ENCODE data around the gene HTR4.

HTR4 gene

GRCh38 chr5:148554621-148555020 is 99.7 kb downstream of the HTR4 start:
- Mint-ChIP-seq H3K27me3 (ENCODE audit: low read depth, poor library complexity) (peaks cover 4% of the 10 kb centered on the region), H3K4me1 (no peaks in the 10 kb centered on the region), H3K36me3 (ENCODE audit: low read depth) (no peaks in the 10 kb centered on the region), H3K27ac (no peak overlapping the region), H3K9me3 (no peaks in the 10 kb centered on the region), H3K4me3 (no peak overlapping the region)
- DNase-seq, result no peak
- TF ChIP-seq CTCF (IDR thresholded peaks at IDR 0.05), result no peak

GRCh38 chr5:148543727-148544126 is 110.6 kb downstream of the HTR4 start:
- TF ChIP-seq CTCF (IDR thresholded peaks at IDR 0.05), result no peak
- peaks cover 3% of the 10 kb centered on the region for H3K27me3 Mint-ChIP-seq (ENCODE audit: low read depth, poor library complexity)
- DNase-seq, result no peak
- peaks cover 4% of the 10 kb centered on the region for H3K9me3 Mint-ChIP-seq
- no peak overlapping the region for H3K4me3 Mint-ChIP-seq
- H3K36me3 Mint-ChIP-seq (ENCODE audit: low read depth), result no peaks in the 10 kb centered on the region
- H3K4me1 Mint-ChIP-seq, result no peaks in the 10 kb centered on the region
- H3K27ac Mint-ChIP-seq, result no peak overlapping the region

GRCh38 chr5:148542812-148543211 is 111.5 kb downstream of the HTR4 start:
- peaks cover 4% of the 10 kb centered on the region for H3K9me3 Mint-ChIP-seq
- H3K4me3 Mint-ChIP-seq, result no peak overlapping the region
- H3K4me1 Mint-ChIP-seq, result no peaks in the 10 kb centered on the region
- no peaks in the 10 kb centered on the region for H3K36me3 Mint-ChIP-seq (ENCODE audit: low read depth)
- H3K27ac Mint-ChIP-seq, result no peak overlapping the region
- DNase-seq, result no peak
- H3K27me3 Mint-ChIP-seq (ENCODE audit: low read depth, poor library complexity), result peaks cover 3% of the 10 kb centered on the region
- no peak for TF ChIP-seq CTCF (IDR thresholded peaks at IDR 0.05)

- H3K27ac Mint-ChIP-seq, result no peak overlapping the region
- no peak for TF ChIP-seq CTCF (IDR thresholded peaks at IDR 0.05)
- no peak for DNase-seq
- H3K9me3 Mint-ChIP-seq, result peaks cover 4% of the 10 kb centered on the region
- no peak overlapping the region for H3K4me3 Mint-ChIP-seq
- H3K36me3 Mint-ChIP-seq (ENCODE audit: low read depth), result no peaks in the 10 kb centered on the region
- H3K27me3 Mint-ChIP-seq (ENCODE audit: low read depth, poor library complexity), result peaks cover 3% of the 10 kb centered on the region
- H3K4me1 Mint-ChIP-seq, result no peaks in the 10 kb centered on the region
These were observed 113.1 kb downstream of the HTR4 start for GRCh38 chr5:148541054-148541835.

GRCh38 chr5:148540647-148541046 is 113.7 kb downstream of the HTR4 start:
- no peaks in the 10 kb centered on the region for H3K4me1 Mint-ChIP-seq
- peaks cover 4% of the 10 kb centered on the region for H3K9me3 Mint-ChIP-seq
- no peak for DNase-seq
- no peak overlapping the region for H3K4me3 Mint-ChIP-seq
- H3K27me3 Mint-ChIP-seq (ENCODE audit: low read depth, poor library complexity), result peaks cover 3% of the 10 kb centered on the region
- H3K36me3 Mint-ChIP-seq (ENCODE audit: low read depth), result no peaks in the 10 kb centered on the region
- H3K27ac Mint-ChIP-seq, result no peak overlapping the region
- no peak for TF ChIP-seq CTCF (IDR thresholded peaks at IDR 0.05)

- H3K4me3 Mint-ChIP-seq, result no peak overlapping the region
- no peaks in the 10 kb centered on the region for H3K4me1 Mint-ChIP-seq
- peaks cover 3% of the 10 kb centered on the region for H3K27me3 Mint-ChIP-seq (ENCODE audit: low read depth, poor library complexity)
- peaks cover 10% of the 10 kb centered on the region for H3K9me3 Mint-ChIP-seq
- TF ChIP-seq CTCF (IDR thresholded peaks at IDR 0.05), result no peak
- no peak for DNase-seq
- no peaks in the 10 kb centered on the region for H3K36me3 Mint-ChIP-seq (ENCODE audit: low read depth)
- H3K27ac Mint-ChIP-seq, result no peak overlapping the region
These were observed 114.5 kb downstream of the HTR4 start for GRCh38 chr5:148539851-148540250.
